Femur (tissue), 1 donor: ENCODE data around the gene SPINK6.

Experiments used
- DNase-seq: peaks from one replicate; pipeline ENCODE4 v3.0.0-alpha.2; 2017

SPINK6 gene

GRCh38 chr5:148224117-148224742, 21.4 kb downstream of the SPINK6 start:
- DNase-seq, result no peak

- DNase-seq, result no peak
Measured at GRCh38 chr5:148228392-148228984, 25.6 kb downstream of the SPINK6 start.

GRCh38 chr5:148229840-148230239, 27.0 kb downstream of the SPINK6 start:
- DNase-seq, result no peak

- DNase-seq, result no peak
Measured at GRCh38 chr5:148230240-148230639, 27.4 kb downstream of the SPINK6 start.

- no peak for DNase-seq
Measured at GRCh38 chr5:148237785-148238417, 35.1 kb downstream of the SPINK6 start.

GRCh38 chr5:148238418-148238794, 35.6 kb downstream of the SPINK6 start, which contains the start of gene MARCOL:
Gene MARCOL, plus strand, starts transcription at chr5:148238525. Its CDS starts 73 bp downstream, at chr5:148238598.
- DNase-seq, result no peak

GRCh38 chr5:148248894-148249293, 46.1 kb downstream of the SPINK6 start:
- DNase-seq, result no peak

GRCh38 chr5:148255456-148255855, 52.6 kb downstream of the SPINK6 start:
- DNase-seq, result no peak

GRCh38 chr5:148259288-148259687, 56.4 kb downstream of the SPINK6 start:
- no peak for DNase-seq

- no peak for DNase-seq
Measured at GRCh38 chr5:148261221-148261620, 58.4 kb downstream of the SPINK6 start.
